Right lobe of liver (tissue), 4 donors: ENCODE data around the gene ZBTB16.

Experiments used
- CTCF ChIP-seq, 4 donors: fragments of 200-600 bp in 3 of 4; fragments of 450-650 bp in 1 of 4; IDR thresholded peaks; one replicate each; pipeline versions ENCODE4 v1.5.1 to v1.8.0; 2016 to 2022; ENCODE audit warnings: antibody characterized with exemption in 4 of 4, mild to moderate bottlenecking in 2 of 4
- POLR2A ChIP-seq: fragments of 450-650 bp; IDR thresholded peaks from one replicate; pipeline ENCODE4 v1.6.1; 2017; ENCODE audit warnings: antibody characterized with exemption, mild to moderate bottlenecking
- donor health status: DM: no; HTN: no; CAD: no.
- donor health status: DM: no; HTN: no; CAD: no.
- donor health status: DM: no; HTN: yes; CAD: no.

GRCh38 chr11:114078423-114078822 lies 18.9 kb downstream of the ZBTB16 start:
- TF ChIP-seq CTCF (IDR thresholded peaks at IDR 0.05) (no peak), POLR2A (no peak)
